GM18498 (cell line): ENCODE data around the gene ADAMTSL2.
"Not testable (repeated sequence)": the region's sequence is repeated elsewhere in the genome, so short reads cannot be mapped to it uniquely, and the experiment has no call there.

Experiments used
- ATAC-seq: cut with Tn5 transposase; IDR thresholded peaks from one replicate; pipeline ENCODE4 v1.9.1; 2021; ENCODE audit warnings: mild to moderate bottlenecking, moderate library complexity; ENCODE audit not compliant: unreplicated experiment

ADAMTSL2 gene

DNA sequence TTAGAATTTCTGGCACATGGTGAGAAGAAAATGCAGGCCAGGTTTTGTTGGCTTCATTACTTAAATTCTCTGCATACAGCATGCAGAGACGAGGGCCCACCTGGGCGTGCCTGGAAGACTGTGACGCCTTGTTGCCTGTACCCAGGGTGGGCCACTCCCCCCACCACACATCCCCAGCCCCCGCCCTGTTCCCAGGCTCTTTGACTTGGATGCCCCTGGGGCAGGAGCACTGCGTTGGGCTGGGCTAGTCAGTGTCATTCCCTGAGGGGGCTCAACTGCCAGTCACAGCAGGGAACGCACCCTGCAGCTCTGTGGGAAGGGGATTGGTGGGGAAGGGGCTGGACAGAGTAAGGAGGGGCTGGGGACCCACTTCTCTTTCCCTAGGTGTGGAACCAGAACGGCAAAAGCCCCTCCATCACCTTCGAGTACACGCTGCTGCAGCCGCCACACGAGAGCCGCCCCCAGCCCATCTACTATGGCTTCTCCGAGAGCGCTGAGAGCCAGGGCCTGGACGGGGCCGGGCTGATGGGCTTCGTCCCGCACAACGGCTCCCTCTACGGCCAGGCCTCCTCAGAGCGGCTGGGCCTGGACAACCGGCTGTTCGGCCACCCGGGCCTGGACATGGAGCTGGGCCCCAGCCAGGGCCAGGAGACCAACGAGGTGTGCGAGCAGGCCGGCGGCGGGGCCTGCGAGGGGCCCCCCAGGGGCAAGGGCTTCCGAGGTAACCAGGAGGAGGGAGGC is 19.6 kb downstream of the ADAMTSL2 start:
- ATAC-seq: no peak

DNA sequence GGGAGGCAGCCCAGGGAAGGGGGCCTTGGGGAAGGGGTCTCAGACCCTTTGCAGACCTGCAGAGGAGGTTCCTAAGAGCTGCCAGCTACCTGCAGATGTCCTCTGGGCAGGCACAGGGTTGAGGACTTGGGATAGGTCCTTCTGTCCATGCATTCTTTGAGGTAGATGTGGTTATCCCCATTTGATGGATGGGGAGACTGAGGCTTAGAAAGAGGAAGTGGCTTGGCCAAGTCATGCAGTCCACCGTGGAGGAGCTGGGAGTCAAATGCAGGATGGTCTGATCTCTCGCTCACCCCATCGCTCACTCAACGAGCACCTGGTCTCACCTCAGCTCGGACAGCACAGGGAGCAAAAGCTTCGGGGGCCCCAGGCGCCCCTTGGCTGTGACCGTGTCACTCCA is 20.2 kb downstream of the ADAMTSL2 start:
- no peak for ATAC-seq

DNA sequence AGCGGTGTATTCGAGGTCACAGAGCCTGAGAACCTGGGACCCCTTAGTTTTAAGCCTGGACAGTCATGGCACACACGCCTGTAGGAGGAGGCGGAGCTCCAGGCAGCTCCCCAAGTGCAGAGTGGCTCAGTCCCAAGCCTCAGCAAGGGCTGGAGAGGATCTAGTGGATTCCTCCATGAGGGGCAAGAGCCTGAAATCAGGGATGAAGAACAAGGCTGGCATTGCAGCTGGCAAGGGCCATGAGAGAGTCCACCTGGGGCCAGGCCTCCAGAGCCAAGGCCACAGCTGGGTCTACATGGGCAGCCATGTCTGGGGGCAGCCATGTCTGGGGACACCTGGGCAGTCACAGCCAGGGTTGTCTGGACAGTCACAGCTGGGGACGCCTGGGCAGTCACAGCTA is 21.9 kb downstream of the ADAMTSL2 start:
- no peak for ATAC-seq

DNA sequence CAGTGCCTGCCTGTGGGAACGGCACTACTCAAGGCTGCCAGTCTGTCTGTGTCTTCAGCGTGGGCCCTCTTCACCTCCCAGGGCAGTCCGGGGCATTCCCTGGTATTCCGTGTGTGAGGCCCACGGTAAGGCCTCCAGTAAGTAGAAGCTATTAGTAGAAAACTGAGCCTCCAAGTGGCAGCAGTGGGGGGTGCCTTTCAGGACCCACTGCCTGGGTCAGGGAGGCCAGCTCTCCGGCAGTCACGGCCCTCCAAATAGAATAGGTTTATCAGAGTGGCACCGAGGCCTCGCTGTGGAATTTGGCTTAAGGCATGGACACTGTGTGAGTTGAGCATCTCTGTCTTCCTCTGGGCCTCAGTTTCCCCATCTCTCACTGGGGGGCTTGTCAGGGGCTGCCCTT is 23.1 kb downstream of the ADAMTSL2 start:
- no peak for ATAC-seq

DNA sequence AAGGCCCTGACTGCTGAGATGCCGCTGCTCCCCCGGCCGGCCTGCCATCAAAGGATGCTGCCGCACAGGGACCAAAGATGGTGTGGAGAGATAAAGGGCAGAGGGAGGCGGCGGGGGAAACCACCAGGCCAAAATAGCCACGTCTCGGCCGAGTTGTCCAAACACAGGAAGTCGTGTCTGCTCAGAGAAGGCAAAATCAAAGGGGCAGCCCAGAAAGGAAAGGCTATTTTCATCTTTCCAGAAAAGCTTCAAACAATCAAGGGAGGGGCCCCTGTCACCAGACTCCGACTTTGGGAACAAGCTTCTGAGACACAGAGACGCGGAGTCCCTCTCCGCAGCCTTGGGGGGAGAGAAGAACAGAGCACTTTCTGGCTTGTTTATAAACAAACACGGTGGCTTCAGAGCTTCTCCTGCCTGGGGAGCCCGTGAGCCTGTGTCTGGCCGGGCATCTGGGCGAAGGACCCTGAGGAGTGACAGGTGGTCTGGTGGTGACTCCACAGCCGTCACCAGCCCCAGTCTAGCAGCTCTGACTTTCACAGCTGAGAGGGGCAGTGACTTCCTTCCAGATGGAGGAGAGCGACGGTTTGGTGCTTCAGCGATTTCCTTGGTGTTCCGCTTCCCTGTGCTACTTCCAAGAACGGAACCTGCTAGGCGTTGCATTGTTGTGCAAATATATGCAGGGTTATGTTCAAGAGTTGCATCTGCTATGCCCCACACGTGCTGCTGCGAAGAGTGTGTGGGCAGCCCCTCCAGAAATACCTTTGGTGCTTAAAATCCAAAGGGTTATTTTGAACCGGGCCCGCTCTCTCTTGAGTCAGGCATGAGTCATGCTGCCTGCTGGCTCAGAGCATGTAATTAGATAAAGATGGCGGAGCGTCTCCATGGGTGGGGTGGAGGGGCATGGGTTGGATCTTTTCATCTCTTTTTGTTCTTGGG is 24.0 kb downstream of the ADAMTSL2 start:
- peak; percentile 55 for ATAC-seq

DNA sequence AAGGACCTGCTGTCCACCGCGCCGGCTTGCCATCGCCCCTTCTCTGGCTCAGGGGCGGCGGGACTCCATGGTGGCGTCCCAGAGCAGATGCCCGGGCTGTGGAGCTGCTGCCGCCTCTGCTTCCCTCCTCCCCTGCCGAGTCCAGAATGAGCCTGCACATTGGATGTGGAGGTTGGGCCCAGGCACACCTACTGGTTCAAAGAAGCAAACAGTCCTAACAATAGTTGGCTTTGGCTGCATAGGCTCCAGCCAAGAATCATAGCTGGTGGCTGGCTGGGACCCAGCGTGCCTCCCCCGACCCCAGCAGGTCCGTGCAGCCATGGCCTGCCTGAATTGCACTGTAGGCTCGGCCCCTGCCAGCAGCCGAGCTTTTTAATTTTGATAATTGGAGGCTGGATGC is 25.8 kb downstream of the ADAMTSL2 start:
- no peak for ATAC-seq

DNA sequence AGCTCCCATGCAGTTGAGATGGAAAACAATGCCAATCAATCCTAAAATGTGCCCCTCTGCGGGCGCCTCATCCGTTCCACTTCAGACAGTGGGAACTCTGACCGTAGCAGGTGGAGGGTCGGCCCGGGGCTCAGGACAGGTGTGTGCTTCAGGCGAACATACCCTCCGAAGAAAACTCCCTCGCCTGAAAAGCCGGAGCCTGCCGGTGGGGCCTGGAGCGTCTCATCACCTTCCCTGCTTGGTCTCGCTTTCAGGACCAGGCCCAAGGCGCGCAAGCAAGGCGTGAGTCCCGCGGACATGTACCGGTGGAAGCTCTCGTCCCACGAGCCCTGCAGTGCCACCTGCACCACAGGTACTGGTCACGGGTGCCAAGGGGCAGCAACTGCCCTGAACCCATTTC is 26.4 kb downstream of the ADAMTSL2 start:
- no peak for ATAC-seq

DNA sequence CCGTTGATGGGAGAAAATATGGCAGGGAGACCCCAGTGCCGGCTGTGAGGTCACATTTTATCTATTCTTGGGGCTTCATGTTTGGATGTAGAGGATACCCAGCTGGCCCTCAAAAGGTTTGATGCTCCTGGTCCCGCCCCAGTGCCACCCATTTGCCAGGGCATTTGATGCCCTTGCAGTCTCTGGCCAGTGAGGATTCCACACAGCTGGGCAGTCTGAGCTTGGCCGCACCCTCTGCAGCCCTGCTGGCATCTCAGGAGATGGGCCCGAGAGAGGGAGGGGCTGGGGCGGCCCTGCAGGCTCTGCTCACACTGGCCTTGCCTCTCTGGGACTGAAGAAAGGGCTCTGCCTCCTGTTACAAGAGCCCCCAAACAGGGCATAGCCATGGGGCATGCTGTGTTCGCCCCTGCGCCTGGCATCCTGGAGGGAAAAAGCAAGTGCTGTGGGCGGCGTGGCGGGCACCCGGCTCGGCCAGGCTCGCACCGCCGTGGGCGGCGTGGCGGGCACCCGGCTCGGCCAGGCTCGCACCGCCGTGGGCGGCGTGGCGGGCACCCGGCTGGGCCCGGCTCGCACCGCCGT is 27.6 kb downstream of the ADAMTSL2 start:
- ATAC-seq: no peak

DNA sequence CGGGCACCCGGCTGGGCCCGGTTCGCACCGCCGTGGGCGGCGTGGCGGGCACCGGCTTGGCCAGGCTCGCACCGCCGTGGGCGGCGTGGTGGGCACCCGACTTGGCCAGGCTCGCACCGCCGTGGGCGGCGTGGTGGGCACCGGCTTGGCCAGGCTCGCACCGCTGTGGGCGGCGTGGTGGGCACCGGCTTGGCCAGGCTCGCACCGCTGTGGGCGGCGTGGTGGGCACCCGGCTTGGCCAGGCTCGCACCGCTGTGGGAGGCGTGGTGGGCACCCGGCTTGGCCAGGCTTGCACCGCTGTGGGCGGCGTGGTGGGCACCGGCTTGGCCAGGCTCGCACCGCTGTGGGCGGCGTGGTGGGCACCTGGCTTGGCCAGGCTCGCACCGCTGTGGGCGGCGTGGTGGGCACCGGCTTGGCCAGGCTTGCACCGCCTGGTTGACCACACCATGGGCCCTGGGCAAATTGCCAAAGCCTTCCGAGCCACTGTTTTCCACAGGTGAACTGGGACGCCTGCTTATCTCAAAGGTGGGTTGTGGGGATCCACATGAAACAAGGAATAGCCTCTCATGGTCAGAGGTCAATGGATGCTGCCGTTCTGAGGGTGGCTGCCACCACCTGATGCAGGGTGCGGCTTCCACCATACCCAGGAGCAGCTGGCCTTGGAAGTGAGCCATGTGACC is 28.2 kb downstream of the ADAMTSL2 start:
- no peak for ATAC-seq

DNA sequence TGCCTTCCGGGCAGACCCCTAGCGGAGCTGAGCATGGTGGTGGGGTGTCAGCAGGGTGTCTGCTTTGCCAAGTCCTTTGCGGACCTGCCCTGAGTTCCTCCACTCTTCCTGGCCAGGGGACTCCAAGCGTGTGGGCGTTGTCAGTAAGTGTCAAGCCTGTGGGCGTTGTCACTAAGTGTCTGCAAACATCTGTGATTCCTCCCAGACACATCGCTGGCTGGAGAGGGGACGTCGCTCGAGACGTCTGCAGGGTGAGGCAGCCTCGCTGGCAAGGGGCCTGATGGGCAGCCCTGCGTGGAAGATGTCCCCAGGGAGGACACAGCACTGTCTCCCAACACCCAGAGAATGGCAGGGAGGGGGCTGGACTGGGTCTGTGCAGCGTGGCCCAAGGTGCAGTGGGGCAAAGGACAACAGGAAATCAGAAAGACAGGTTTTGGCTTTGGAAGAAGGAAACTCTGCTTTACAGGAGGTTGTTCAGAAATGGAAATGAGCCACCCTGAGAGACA is 28.8 kb downstream of the ADAMTSL2 start:
- no peak for ATAC-seq

DNA sequence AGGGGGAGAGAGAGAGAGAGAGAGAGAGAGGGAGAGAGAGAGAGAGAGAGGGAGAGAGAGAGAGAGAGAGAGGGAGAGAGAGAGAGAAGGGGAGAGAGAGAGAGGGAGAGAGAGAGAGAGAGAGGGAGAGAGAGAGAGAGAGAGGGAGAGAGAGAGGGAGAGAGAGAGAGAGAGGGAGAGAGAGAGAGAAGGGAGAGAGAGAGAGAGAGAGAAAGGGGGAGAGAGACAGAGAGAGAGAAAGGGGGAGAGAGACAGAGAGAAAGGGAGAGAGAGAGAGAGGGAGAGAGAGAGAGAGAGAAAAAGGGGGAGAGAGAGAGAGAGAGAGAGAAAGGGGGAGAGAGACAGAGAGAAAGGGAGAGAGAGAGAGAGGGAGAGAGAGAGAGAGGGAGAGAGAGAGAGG is 29.3 kb downstream of the ADAMTSL2 start:
- ATAC-seq: not testable (repeated sequence)

DNA sequence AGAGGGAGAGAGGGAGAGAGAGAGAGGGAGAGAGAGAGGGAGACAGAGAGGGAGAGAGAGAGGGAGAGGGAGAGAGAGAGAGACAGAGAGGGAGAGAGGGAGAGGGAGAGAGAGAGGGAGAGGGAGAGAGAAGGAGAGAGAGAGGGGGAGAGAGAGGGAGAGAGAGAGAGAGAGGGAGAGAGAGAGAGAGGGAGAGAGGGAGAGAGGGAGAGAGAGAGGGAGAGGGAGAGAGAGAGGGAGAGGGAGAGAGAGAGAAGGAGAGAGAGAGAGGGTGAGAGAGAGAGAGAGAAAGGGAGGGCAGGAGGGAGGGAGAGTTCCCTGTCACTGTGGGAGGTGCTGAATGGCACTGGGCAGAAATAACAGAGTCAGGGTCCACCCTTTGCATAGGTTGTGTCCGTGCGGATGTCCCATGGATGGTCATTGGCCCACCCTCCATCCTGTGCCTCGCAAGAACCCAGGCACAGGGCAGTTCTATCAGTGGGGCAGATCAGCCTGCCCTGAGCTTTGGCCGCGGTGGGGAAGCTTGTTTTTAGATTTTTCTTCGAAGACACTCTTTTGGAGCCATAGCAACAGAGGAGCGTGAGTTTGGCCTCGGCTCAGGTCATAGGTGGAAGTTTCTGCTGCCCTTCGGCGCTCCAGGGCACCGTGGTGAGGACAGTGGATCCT is 30.1 kb downstream of the ADAMTSL2 start:
- no peak for ATAC-seq

DNA sequence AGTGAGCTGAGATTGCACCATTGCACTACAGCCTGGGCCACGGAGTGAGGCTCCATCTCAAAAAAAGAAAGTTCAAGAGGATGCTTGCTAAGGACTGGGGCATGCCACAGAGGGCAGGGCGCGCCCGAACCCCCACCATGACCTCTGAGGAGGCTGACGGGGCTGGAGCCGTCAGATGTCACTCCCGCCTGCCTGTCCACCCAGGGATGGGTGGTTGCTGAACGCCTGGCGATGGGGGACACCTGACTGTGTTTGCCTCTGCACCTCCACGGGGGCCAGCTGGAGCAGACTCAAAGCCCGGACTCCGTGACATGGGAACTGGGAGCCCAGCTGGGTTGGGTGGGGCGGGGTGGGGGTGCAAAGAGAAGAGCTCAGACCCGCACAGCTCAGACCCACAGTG is 31.9 kb downstream of the ADAMTSL2 start:
- ATAC-seq: no peak

DNA sequence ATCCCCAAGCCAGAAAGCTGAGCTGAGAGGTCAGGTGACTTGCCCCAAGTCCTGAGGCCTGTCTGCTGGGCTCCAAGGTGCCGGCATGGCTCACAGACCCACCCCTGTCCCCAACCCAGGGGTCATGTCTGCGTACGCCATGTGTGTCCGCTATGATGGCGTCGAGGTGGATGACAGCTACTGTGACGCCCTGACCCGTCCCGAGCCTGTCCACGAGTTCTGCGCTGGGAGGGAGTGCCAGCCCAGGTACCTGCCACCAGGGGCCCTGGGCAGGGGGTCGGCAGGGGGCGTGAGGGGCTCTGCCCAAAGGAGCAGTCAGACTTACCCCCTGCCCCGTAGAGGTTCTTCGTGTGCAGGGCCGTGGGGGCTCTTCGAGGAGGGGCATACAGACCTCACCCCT is 32.3 kb downstream of the ADAMTSL2 start:
- ATAC-seq: no peak

DNA sequence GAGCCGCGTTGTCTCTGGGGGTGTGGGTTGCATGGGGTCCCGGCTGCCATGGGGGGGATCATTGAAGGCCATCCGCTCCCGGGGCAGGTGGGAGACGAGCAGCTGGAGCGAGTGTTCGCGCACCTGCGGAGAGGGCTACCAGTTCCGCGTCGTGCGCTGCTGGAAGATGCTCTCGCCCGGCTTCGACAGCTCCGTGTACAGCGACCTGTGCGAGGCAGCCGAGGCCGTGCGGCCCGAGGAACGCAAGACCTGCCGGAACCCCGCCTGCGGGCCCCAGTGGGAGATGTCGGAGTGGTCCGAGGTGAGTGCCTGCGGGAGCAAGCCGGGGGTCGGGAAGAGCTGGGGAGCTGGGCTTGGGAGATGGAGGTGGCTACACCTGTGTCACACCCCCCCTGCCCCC is 33.7 kb downstream of the ADAMTSL2 start:
- no peak for ATAC-seq

DNA sequence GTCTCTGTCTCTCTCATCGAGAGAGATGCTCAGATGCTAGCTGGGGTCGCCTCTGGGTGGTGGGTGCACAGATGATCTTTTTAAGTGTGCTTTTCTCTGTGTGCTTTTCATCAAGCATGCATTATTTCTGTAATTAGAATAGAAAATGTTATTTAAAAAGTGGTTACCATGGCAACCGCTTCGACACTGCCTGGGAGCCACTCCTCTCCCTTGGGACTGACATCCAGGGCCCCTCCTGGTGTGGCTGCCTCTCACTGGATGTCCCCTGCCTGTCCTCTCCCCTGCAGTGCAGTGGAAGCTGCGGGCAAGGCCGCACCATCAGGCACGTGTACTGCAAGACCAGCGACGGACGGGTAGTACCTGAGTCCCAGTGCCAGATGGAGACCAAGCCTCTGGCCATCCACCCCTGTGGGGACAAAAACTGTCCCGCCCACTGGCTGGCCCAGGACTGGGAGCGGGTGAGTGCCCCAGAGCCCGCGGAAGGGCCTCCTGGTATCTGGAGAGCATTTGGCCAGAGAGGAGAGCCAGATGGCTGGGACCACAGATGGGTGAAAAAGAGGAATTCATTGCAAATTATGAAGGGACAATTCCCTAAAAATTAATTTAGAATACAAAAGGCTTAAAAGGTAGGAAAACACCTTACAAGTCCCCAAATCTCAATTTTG is 34.7 kb downstream of the ADAMTSL2 start:
- no peak for ATAC-seq

DNA sequence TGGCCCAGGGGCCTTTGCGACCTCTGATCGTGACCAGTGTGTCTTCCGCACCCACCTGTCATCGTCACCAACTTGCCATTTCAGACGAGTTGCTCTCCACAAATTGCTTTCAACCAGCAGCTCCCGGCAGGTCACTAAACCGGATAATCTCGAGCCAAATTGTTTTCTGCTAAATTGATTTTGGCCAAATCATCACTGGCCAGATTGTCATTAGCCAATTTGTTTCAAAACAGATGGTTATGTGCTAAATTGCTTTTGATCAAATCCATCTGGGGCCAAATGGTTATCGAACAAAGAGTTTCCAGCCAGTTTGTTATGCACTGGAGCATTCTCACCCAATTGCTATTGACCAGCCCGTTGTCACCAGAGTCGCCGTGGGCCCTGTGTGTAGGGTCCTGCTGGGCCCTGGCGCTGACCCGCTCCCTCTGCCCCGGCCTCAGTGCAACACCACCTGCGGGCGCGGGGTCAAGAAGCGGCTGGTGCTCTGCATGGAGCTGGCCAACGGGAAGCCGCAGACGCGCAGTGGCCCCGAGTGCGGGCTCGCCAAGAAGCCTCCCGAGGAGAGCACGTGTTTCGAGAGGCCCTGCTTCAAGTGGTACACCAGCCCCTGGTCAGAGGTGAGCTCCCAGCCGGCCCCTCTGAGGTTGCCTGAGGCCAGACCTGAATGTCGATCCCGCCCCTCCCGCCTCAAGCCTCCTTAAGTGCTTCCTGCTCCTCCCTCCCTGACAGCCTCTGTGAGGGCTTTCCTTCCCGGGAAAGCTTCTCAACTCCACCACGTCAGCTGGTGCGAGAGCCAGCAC is 35.6 kb downstream of the ADAMTSL2 start:
- ATAC-seq: no peak

DNA sequence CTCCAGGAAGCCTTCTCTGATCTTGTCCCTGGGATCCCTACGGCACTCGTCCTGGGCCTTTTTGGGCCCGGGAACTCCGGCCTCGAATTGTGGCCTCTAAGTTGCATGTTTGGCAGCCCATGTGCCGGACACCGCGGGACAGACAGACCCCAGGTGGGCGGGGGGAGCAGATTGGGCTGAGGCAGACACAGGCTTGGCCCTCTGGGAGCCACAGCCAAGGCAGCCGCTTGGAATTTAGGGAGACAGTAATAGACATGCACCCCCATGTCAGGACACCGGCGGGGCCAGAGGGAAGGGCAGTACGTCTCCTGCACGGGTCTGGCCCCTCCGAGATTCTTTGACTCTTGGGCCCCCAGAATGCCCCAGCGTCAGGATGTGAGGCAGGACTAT is 36.2 kb downstream of the ADAMTSL2 start:
- no peak for ATAC-seq

DNA sequence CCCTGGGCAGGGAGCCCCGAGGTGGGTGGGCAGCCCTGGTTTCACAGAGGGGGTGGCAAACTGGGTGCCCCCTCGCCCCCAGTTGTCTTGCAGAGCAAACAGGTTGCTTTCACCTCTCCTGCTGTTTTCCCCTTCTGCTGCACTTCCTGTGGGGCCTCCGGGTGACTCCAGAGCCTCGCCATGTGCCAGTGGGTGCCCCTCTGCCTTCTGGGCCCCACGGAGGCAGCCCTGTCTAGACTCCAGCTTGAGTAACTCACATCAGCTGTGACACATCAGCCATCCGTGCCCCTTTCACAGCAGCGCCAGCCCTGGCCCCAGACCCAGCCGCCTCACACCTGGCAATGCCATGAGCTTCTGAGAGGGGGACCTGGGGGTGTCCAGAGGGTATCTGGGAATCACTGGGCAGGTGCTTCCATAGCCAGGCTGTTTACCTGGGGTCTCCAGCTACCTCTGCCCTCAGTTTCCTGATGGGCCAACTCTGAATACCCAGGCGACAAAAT is 36.9 kb downstream of the ADAMTSL2 start:
- ATAC-seq: no peak
